Mesothelial cell of epicardium (in vitro differentiated cells): ENCODE measurements around the gene PGS1. TPM values are rescaled to one million over a fixed set of nuclear protein-coding genes. Genes with fewer than 3 reads are reported as not detected.

Experiments used
- DNase-seq, 2 experiments: peaks; one replicate each; pipeline ENCODE4 v3.0.0; 2021; ENCODE audit warnings: low spot score in 2 of 2; ENCODE audit not compliant: unreplicated experiment in 2 of 2
- H3K27ac Mint-ChIP-seq: 2 replicates; pipeline ENCODE4 v1.8.0; 2021; ENCODE audit warnings: mixed read lengths
- H3K27me3 Mint-ChIP-seq: 2 replicates; pipeline ENCODE4 v1.8.0; 2021; ENCODE audit warnings: low read depth, mixed read lengths
- H3K36me3 Mint-ChIP-seq: 2 replicates; pipeline ENCODE4 v1.8.0; 2021; ENCODE audit warnings: mixed read lengths
- H3K4me1 Mint-ChIP-seq: 2 replicates; pipeline ENCODE4 v1.8.0; 2021; ENCODE audit warnings: mixed read lengths
- H3K4me3 Mint-ChIP-seq: 2 replicates; pipeline ENCODE4 v1.8.0; 2021; ENCODE audit warnings: mild to moderate bottlenecking, moderate library complexity, mixed read lengths
- H3K9me3 Mint-ChIP-seq: 2 replicates; pipeline ENCODE4 v1.8.0; 2021; ENCODE audit warnings: mixed read lengths
- CTCF ChIP-seq: fragments of 200-600 bp; sonication (generic); IDR thresholded peaks from one replicate; pipeline ENCODE4 v1.5.0; 2021; ENCODE audit warnings: antibody characterized with exemption; ENCODE audit not compliant: unreplicated experiment
- total RNA-seq: library from RNA; stranded (reverse); gene quantifications from 3 replicates; pipeline ENCODE4 v1.2.1, GENCODE V29; 2021

The PGS1 gene
- total RNA-seq, 1 donor from 2014 or later: 62.3 TPM

DNA sequence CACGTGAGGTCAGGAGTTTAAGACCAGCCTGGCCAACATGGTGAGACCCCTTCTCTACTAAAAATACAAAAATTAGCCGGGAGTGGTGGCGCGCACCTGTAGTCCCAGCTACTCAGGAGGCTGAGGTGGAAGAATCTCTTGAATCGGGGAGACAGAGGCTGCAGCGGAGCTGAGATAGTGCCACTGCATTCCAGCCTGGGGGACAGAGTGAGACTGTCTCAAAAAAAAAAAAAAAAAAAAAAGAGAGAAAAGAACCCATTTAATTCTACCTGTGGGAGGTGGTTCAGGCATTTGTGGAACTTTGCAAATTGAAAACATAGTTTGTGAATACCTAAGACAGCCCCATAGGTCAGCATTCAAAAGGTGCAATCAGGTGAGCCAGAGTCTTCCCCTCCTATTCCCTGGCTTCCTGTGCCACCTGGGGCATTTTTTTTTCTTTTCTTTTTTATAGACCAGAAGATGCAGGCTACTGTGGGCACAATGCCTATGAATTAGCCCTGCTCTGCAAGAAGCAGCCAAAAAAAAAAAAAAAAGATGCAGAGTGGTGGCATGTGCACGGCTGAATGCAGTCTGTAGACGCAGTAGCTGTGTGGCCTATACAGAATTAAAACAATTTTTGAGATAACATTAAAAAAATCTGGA is 9.5 kb upstream of the PGS1 start:
- Mint-ChIP-seq H3K9me3 (no peaks in the 10 kb centered on the region), H3K36me3 (no peaks in the 10 kb centered on the region), H3K4me3 (no peak overlapping the region), H3K27me3 (no peaks in the 10 kb centered on the region), H3K27ac (peak overlapping the region; percentile 47), H3K4me1 (peaks cover 65% of the 10 kb centered on the region)
- no peak for TF ChIP-seq CTCF
- no peak for DNase-seq

DNA sequence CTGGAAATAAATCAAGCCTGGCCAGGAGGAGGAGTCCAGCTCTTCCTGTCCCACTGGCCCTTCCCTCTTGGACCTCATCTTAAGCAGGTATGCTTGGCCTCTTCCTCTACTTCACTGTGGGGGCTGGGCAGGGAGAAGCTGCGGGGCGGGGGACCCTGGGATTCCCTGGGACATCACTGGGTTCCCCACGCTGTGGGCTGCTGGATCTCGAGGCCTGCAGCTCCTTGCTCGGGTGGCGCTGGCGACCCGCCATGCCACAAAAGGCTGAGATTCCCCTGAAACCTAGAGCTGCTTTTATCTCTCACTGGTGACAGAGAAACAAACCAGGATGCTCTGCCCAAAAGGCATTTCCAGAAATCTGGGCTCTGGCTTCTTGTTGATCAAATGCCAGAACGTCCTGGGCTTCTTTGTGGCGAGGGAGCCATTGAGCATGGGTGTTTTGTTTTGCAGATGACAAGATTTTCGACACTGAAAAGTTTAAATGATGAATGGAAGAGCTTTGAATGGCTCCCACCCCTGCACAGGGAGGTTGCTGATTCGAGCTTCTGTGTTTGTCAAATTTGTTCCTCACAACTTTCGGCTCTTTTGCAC is 8.6 kb upstream of the PGS1 start:
- Mint-ChIP-seq H3K4me3 (peak overlapping the region; percentile 31), H3K9me3 (no peaks in the 10 kb centered on the region), H3K27ac (peak overlapping the region; percentile 94), H3K4me1 (peaks cover 66% of the 10 kb centered on the region), H3K36me3 (no peaks in the 10 kb centered on the region), H3K27me3 (no peaks in the 10 kb centered on the region)
- no peak for TF ChIP-seq CTCF
- no peak for DNase-seq

DNA sequence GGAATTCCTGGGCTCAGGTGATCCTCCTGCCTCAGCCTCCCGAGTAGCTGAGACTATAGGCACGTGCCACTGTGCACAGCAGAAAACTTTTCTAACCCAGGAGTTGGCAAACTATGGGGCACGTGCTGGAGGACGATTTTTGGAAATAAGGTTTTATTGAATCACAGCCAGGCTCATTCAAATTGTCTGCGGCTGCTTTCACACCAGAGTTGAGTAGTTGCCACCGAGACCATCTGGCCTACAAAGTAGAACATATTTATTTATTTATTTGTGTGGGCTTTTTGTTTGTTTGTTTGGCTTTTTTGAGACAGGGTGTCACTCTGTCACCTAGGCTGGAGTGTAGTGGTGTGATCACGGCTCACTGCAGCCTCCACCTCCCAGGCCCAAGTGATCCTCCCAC is 7.4 kb upstream of the PGS1 start:
- Mint-ChIP-seq H3K27me3 (no peaks in the 10 kb centered on the region), H3K9me3 (no peaks in the 10 kb centered on the region), H3K36me3 (no peaks in the 10 kb centered on the region), H3K27ac (peak overlapping the region; percentile 12), H3K4me1 (peaks cover 66% of the 10 kb centered on the region), H3K4me3 (no peak overlapping the region)
- TF ChIP-seq CTCF: no peak
- DNase-seq: no peak

DNA sequence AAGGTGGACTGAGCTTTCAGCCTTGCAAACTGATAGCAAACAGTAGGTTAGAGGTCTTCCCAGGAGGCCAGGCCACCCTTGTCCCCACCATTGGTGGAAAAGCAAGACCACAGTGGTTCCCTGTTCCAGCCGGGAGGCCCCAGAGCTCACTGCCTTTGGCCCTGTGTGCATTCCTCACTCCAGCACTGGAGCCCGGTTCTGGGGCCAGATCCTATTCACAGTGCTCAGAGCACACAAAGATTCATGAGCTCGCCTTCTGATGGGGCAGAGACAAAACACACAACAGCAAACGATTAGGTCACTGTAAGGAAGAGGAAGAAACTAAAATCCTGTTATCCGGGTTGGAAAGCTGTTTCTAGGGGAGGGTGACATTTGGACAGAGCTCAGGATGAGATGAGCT is 5.6 kb upstream of the PGS1 start:
- Mint-ChIP-seq H3K27me3 (no peaks in the 10 kb centered on the region), H3K4me3 (no peak overlapping the region), H3K9me3 (no peaks in the 10 kb centered on the region), H3K36me3 (no peaks in the 10 kb centered on the region), H3K27ac (peak overlapping the region; percentile 99), H3K4me1 (peaks cover 60% of the 10 kb centered on the region)
- TF ChIP-seq CTCF: no peak
- DNase-seq: no peak

DNA sequence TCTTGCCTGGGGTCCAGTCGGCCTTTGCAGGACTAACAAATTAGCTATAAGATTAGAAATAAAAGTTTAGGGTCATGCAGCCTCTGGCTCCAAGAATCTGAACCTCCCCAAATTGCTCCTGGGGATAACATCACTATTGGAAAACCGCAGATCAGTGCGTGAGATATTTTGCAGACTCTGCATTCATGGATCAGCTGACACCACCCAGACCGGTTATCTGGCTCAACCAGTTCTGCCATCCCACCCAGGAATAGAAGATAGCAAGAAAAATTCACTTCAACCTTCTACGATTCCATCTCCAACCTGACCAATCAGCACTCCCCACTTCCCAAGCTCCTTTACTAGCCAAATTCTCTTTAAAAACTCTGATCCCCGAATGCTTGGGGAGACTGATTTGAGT is 4.3 kb upstream of the PGS1 start:
- H3K27ac Mint-ChIP-seq: peak overlapping the region; percentile 99
- H3K4me1 Mint-ChIP-seq: peaks cover 59% of the 10 kb centered on the region
- peak overlapping the region; percentile 9 for H3K4me3 Mint-ChIP-seq
- no peak for TF ChIP-seq CTCF
- no peaks in the 10 kb centered on the region for H3K27me3 Mint-ChIP-seq
- no peaks in the 10 kb centered on the region for H3K9me3 Mint-ChIP-seq
- H3K36me3 Mint-ChIP-seq: no peaks in the 10 kb centered on the region
- DNase-seq: no peak
